ENCODE measurements around the gene OPHN1. TPM values are rescaled to one million over a fixed set of nuclear protein-coding genes. Genes with fewer than 3 reads are reported as not detected.

The OPHN1 gene
- total and polyA plus RNA-seq, 2 experiments from 2014 or later: 2.2 to 3.8 TPM

- no peaks in the 10 kb centered on the region for H3K36me3 Mint-ChIP-seq (ENCODE audit: low read depth)
- TF ChIP-seq ZNF114 (CRISPR knock-in tag; IDR thresholded peaks at IDR 0.05) (no peak), CREB1 (CRISPR knock-in tag; IDR thresholded peaks at IDR 0.05; ENCODE audit: low read depth) (no peak), EZH2phosphoT487 (IDR thresholded peaks at IDR 0.05; ENCODE audit: unreplicated experiment) (no peak), ZNF331 (CRISPR knock-in tag; IDR thresholded peaks at IDR 0.05; ENCODE audit: low read depth) (no peak), JUNB (IDR thresholded peaks at IDR 0.05; ENCODE audit: unreplicated experiment) (no peak), STAT1 (IDR thresholded peaks at IDR 0.05; ENCODE audit: unreplicated experiment) (no peak), REST (IDR thresholded peaks at IDR 0.05; ENCODE audit: unreplicated experiment) (no peak), ZNF462 (CRISPR knock-in tag; IDR thresholded peaks at IDR 0.05) (no peak), ETS1 (IDR thresholded peaks at IDR 0.05) (no peak), NANOG (IDR thresholded peaks at IDR 0.05; ENCODE audit: borderline replicate concordance) (no peak), CTCF (conservative IDR thresholded peaks at IDR 0.05; ENCODE audit: low read depth in 2 of 2) (no peak), EZH2 (IDR thresholded peaks at IDR 0.05; ENCODE audit: low read depth, unreplicated experiment) (no peak), POLR2AphosphoS5 (IDR thresholded peaks at IDR 0.05; ENCODE audit: low read depth) (no peak)
- no peak overlapping the region for H2AFZ ChIP-seq
- H3K9me3 Mint-ChIP-seq: no peaks in the 10 kb centered on the region
- no peak for DNase-seq (ENCODE audit: low spot score)
- H3K27ac Mint-ChIP-seq: no peak overlapping the region
- no peak overlapping the region for H3K4me2 ChIP-seq
- no peaks in the 10 kb centered on the region for H3K27me3 ChIP-seq (ENCODE audit: insufficient read depth)
- H3K36me3 ChIP-seq (ENCODE audit: insufficient read depth): no peaks in the 10 kb centered on the region
- H3K4me3 Mint-ChIP-seq: no peak overlapping the region
- no peaks in the 10 kb centered on the region for H3F3A ChIP-seq (replicated peaks; ENCODE audit: low read depth)
- no peak overlapping the region for H3K27ac ChIP-seq (ENCODE audit: low read depth)
- no peak overlapping the region for H3K4me3 ChIP-seq
- no peaks in the 10 kb centered on the region for H4K20me1 ChIP-seq (replicated peaks; ENCODE audit: insufficient read depth)
- H3K27me3 Mint-ChIP-seq (ENCODE audit: insufficient read depth, low read depth, poor library complexity): no peaks in the 10 kb centered on the region
- ATAC-seq: no peak
- no peaks in the 10 kb centered on the region for H3K4me1 Mint-ChIP-seq
- H3K4me1 ChIP-seq (ENCODE audit: insufficient read depth): no peaks in the 10 kb centered on the region
- no peaks in the 10 kb centered on the region for H3K79me2 ChIP-seq (replicated peaks; ENCODE audit: insufficient read depth)
- no peaks in the 10 kb centered on the region for H3K9me2 ChIP-seq (ENCODE audit: insufficient read depth)
Observed at GRCh38 chrX:68403522-68403921, 29.8 kb downstream of the OPHN1 start.
